Left forelimb (tissue), 1 donor: Measurements from ENCODE around the gene OR52E1.
"Not testable (repeated sequence)": the region's sequence is repeated elsewhere in the genome, so short reads cannot be mapped to it uniquely, and the experiment has no call there.

ENCODE experiments used
- DNase-seq: peaks from one replicate; pipeline ENCODE4 v3.0.0-alpha.2; 2018; ENCODE audit warnings: low spot score

Gene OR52E1

DNA sequence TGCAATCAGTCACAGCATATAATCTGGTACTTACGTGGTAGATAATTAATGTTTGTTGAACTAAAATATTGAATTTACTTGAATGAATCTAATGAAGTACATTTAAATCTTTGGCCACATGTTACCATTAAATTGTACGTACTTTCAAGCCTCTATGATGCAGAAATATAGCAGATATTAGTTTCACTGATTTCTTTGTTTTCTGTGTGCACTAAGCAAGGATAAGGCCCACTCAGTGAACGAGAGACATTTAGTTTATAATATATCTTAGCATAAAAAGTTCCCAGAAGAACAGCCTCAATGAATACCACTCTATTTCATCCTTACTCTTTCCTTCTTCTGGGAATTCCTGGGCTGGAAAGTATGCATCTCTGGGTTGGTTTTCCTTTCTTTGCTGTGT is at the start of gene OR52E1:
Gene OR52E1 (plus strand): TSS at position 301 of the 400 bp plus-strand sequence.
- DNase-seq, result no peak

DNA sequence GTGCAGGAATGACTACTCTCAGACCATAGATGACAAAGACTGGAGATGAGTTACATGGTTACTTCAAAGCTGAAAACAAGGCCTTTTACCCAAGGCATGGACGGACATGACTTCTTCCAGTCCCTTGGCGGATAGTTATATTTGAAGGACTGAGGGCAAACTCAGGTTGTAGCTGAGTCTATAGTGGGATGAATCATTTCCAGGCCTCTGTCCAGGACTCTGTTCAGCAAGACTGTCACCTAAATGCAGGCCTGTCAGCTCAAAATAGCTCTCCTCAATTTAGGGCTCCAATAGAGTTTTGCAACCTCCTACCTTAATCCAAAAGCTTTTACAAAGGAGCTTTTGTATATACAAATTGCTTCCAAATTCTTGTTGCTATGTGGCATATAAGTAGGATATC is 47.4 kb upstream of the OR52E1 start:
- no peak for DNase-seq

DNA sequence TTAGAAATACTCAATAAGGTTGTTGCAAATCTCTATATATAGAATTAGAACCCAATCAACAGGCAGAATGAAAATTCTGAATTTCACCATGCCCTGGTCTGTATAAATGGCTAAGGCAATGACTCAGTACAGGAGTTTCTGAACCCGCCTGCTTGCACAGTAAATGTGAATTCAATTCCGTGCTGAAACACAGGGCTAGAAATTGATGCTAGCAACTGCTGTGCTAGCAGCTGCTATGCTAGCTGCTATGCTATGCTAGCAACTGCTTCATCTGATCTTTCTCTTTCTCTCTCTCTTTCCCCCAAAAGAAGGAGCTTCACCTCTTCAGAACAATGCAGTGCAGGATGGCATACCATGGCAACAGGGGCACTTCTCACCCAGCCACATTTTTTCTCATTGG is 32.7 kb upstream of the OR52E1 start:
- DNase-seq, result no peak

DNA sequence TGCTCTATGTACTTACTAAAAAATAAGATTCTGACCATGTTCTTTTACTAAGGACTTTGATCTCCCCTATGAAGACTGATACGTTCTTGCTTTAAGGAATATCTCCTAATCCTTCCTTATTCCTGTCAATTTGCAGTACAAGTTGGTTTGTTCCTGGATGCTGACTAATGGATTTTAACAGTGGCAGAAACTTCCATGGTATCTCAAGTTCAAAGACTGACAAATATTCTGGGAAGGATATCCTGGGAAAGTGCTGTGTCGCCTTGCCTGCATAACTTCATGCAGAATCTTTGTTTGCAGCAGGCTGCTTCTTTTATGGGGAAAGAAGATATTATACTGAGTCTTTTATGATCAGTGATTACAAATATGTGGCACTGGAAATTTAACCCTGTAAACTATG is 31.4 kb upstream of the OR52E1 start:
- DNase-seq, result no peak

DNA sequence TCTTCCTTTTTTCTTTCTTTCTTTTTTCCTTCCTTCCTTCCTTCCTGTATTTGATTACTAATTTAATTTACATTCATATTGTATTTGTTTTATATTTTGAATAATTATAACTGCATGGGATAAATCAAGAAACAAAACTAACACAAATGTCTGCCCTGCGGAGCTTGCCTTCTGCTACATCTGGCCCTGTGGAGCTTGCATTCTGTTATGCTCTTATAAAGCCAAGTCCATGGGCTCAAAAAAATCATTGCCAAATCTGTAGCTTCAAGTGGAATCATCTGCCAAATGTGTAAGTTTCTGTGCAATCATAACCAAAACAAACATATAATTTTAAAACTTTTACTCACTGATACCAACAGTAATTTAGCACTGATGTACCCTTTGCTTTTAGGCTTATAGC is 31.0 kb upstream of the OR52E1 start:
- no peak for DNase-seq

DNA sequence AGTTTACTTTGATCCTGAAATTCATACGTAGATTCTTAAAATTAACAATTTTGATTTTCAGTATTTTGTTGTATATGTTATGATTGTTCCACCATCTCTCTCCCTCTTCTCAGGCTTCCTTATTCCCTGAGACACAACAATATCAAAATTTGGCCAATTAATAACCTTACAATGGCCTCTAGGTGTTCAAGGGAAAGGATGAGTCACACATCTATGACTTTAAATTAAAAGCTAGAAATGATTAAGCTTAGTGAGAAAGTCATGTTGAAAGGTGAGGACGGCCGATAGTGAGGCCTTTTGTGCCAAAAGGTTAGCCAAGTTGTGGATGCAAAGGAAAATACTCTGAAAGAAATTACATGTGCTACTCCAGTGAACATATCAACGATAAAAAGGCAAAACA is 28.5 kb upstream of the OR52E1 start:
- no peak for DNase-seq

DNA sequence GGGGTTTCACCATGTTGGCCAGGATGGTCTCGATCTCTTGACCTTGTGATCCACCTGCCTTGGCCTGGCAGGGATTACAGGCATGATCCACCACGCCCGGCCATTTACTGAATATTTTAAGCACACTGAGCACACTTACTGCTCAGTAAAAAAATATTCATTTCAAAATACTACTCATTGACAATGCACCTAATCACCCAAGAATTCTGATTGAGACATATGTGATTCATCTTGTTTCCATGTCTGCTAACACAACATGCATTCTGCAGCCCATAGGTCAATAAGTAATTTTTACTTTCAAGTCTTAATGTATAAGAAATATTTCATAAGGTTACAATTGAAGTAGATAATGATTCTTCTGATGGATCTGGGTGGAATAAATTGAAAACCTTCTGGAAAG is 27.3 kb upstream of the OR52E1 start:
- no peak for DNase-seq

DNA sequence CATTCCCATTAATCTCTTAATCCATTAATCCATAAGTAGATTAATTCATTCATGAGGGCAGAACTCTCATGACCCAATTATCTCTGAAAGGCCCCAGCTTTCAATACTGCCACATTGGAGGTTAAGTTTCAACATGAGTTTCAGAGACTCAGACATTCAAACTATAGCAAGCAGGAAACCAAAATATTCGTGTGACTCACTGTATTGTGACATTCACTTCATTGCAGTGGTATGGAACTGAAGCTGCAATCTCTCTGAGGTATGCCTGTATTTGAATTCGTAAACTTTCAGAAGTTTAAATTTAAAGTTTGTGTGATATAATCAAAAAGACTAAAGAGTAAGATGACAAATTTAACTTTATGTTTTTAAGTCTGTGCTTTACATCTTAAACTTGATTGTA is 26.0 kb upstream of the OR52E1 start:
- DNase-seq, result no peak

DNA sequence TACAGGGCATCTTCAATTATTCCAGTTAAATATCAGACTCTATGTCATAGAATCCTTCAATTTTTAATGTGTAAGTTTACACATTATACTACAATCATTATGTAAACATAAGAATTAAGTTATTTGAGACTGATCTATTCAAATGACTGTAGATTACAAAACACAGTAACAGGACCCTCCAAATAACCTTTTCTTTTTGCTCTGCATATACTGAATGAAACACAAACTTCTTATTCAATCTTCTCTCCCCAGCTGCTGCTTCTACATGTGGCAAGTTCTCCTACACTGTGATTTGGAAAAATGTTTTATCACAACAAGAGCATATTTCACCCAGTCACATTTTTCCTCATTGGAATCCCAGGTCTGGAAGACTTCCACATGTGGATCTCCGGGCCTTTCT is 23.1 kb upstream of the OR52E1 start, which contains the start of gene OR52J3:
Gene OR52J3 (plus strand): TSS at position 301 of the 400 bp plus-strand sequence. CDS start 0 bp downstream, at position 301.
- no peak for DNase-seq

DNA sequence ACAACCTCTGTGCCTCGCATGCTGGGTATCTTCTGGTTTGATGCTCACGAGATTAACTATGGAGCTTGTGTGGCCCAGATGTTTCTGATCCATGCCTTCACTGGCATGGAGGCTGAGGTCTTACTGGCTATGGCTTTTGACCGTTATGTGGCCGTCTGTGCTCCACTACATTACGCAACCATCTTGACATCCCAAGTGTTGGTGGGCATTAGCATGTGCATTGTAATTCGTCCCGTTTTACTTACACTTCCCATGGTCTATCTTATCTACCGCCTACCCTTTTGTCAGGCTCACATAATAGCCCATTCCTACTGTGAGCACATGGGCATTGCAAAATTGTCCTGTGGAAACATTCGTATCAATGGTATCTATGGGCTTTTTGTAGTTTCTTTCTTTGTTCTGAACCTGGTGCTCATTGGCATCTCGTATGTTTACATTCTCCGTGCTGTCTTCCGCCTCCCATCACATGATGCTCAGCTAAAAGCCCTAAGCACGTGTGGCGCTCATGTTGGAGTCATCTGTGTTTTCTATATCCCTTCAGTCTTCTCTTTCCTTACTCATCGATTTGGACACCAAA is 22.5 kb upstream of the OR52E1 start:
- no peak for DNase-seq

DNA sequence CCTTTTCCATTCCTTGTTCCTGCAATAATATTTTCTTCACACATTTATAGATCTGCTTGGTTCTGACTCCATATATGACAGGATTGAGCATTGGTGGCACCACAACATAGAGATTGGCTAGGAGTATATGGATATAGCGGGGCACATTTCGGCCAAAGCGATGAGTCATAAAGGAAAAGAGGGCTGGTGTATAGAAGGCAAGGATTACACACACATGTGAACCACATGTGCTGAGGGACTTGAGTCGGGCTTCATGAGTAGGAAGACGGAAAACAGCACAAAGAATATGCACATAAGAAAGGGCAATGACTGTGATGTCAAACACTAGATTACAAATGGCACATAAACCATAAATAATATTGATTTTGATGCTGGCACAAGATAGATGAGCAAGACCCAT is 10.7 kb upstream of the OR52E1 start:
- DNase-seq, result not testable (repeated sequence)

DNA sequence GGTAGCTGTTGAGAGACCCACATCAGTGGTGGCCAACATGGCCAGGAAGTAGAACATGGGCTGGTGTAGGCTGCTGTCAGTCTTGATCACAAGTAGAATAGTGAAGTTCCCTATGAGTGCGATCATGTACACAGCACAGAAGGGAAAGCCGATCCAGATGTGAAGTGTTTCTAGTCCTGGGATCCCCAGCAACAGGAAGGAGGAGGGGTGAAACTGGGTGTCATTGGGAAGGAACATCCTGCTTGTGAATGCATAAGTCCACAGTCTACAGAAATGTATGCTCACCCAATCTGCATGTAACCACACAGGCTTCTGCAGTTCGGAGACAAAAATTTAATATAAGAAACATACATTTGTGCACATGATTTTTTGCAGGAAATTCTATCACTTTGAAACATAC is 10.0 kb upstream of the OR52E1 start, which contains the start of gene OR52E2:
Gene OR52E2 (minus strand): TSS at position 237 of the 400 bp plus-strand sequence. CDS start 0 bp downstream, at position 237.
- DNase-seq, result no peak

DNA sequence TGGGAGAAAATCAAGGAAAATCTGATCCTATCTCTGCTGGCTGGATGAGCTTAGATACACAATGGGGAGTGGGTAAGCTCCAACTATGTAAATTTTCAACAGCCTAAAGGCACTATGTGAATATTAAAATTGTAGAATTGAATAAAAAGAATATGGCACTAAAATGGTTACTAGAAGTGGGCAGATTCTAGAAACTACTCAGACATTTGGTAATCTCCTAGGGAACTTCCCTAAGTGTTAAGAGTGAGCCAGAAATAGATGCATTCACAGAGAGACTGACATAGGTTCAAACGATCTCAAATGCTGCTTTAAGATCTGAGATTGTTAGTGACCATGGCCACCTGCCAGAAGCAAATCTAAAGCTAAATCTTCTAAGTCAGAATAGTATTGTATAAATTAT is 4.3 kb upstream of the OR52E1 start:
- no peak for DNase-seq

DNA sequence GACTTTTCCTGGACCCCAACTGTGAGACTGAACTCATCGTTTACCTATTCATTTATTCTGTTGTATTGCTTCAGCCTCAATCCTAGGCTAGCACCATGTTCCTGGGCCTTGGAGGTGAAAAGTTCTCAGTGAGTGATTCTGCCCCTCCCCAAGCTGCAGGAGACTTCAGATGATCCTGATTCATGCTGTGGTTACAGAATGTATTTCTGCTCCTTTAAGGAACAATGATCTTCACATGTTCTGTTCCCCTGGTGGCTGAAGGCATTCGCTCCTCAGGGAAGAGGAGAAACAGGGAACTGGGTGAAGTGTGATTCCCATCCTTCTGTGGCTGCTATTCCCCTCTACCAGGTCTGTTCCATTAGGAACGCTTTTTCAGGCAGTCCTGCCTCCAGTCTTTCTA is 2.4 kb downstream of the OR52E1 start:
- no peak for DNase-seq

DNA sequence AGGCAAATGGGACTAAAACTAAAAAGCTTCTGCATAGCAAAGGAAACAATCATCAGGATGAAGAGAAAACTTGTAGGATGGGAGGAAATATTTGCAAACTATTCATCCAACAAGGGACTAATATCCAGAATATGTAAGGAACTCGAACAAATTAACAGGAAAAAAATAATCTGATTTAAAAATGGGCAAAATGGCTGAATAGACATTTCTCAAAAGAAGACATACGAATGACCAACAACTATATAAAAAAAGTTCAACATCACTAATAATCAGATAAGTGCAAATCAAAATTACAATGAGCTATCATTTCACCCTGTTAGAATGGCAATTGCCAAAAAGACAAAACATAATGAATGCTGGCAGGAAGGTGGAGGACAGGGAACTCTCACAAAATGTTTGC is 12.0 kb downstream of the OR52E1 start:
- no peak for DNase-seq

DNA sequence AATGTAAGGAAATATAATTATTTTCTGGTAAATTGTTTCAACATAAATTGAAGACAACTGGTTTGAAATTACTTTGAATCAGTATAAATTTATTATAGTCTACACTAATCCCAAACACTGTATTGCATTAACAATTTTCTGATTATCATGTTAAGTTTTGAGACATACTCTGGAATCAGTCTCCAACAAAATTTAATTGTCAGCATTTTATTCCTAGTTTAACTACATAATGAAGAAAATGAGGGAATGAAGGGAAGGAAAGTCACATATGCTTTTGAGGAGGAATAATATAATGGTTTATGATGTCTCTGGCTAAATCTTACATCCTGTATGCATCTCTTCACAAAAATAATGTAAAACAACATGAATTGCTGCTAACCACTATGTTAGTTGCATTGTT is 14.2 kb downstream of the OR52E1 start:
- no peak for DNase-seq

DNA sequence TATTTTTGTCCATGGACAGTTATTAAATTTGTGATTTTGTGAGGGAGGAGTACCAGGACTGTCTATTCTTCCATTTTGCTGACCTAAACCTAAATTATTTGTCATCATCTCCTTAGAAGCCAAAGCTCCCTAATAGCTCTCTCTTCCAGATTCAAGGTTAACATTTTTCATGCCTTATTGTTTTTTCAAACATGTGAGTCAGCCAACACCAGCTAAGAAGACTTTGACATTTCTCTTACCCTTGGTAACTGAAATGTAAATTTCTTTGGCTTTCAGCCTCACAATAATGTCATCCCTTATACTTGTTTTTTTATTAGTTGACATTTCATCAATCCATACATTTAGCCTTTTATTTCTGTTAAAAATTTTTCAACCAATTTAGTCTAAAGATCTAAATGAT is 19.2 kb downstream of the OR52E1 start:
- DNase-seq, result no peak

DNA sequence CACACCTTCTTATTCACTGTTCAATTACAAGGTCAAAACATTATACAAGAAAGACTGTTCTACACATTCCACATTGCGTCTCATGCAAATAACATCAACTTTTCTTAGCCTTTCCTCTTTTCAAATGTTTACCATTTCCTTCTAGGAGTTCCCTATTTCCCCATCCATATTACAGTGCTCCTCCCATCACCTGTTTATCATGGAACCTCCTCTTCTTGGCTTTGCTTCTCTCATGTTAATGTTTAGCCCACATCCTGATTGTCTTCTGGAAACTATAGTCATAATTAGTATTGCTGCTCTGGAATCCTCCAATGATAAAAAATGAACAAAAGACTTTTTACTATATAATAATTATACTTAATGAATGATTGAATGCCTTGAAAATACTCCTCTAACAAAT is 21.3 kb downstream of the OR52E1 start:
- no peak for DNase-seq

DNA sequence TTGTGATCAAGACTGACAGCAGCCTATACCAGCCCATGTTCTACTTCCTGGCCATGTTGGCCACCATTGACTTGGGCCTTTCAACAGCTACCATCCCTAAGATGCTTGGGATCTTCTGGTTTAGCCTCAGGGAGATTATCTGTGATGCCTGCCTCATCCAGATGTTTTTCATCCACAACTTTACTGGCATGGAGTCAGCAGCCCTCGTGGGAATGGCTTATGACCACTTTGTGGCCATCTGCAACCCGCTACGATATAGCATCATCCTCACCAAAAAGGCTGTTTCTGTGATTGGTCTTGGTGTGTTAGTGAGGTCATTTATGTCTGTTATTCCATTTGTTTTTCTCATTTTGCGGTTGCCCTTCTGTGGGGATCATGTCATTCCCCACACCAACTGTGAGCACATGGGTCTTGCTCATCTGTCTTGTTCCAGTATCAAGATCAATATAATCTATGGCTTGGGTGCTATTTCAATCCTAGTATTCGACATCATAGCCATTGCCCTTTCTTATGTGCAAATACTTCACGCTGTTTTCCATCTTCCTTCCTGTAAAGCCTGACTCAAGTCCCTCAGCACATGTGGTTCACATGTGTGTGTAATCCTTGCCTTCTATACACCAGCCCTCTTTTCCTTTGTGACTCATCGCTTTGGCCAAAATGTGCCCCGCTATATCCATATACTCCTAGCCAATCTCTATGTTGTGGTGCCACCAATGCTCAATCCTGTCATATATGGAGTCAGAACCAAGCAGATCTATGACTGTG is 23.6 kb downstream of the OR52E1 start:
- no peak for DNase-seq

DNA sequence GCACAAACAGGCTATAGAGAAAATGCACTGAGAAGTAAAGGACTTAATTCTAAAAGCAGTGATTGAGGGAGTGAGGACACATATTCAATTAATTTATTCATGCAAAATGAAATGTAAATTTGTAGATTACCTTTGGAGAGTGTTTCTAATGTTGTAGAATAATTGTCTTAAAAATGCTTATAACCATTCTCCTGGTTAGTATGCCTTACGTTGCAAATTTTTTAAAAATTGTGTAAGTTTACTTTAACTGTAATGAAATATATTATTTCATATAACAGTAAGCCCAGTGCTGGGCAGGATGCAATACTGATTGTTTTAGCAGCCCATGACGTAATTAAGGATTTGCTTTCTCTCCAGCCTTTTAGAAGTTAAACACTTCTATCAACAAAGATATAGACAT is 26.6 kb downstream of the OR52E1 start:
- DNase-seq, result no peak

DNA sequence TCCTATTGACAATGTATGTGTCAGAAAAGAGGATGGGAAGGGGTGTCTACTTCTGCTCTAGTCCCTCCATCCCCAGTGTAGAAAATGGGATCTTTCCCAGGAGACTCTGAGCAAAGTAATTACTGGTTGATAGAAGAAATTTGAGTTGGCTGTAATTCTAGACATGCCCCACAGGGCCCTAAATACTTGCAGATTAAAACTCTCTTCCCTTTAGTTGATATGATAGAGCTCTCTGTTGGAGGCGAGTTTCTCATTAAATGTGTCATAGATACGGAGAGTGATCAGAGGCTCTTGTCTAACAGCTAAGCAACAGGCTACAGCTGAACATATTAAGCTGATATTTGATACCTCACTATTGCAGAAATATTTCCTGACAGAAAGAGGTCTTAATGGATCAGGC is 32.9 kb downstream of the OR52E1 start:
- DNase-seq, result no peak

DNA sequence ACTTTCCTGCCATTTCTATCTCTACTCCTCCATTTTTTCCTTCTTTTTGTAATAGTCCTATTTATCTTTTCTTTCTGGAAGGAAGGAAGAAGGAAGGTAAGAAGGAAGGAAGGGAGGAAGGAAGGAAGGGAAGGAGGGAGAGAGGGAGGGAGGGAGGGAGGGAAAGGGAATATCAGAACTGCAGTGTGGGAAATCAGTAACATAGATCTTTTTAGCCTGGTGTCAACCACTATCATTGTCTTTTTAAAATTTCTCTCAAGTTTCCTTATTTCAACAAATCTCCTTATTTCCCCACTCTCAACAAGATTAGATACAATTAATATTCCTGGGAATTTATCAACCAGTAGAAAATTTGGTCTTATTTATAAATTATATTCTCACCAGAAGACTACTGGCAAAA is 33.7 kb downstream of the OR52E1 start:
- no peak for DNase-seq

DNA sequence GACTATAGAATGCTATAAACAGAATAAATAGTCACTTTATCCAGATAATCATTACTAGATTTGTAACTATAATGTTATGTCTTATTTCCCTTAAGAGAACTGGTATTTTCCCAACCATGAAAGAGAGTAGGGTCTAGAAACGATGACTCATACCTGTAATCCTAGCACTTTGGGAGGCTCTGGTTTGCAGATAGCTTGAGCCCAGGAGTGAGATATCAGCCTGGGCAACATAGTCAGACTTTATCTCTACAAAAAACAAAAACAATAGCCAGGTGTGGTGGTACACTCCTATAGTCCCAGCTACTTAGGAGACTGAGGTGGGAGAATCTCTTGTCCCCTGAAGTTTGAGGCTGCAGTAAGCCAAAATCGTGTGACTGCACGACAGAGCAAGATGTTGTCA is 37.9 kb downstream of the OR52E1 start:
- DNase-seq, result no peak

DNA sequence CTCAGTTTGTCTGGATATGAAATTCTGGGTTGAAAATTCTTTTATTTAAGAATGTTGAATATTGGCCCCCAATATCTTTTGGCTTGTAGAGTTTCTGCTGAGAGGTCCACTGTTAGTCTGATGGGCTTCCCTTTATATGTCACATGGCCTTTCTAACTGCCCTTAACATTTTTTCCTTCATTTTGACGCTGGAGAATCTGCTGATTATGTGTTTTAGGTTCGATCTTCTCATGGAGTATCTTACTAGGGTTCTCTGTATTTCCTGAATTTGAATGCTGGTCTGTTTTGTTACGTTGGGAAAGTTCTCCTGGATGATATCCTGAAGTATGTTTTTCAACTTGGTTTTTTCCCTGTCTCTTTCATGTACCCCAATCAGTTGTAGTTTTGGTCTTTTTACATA is 46.0 kb downstream of the OR52E1 start:
- DNase-seq, result no peak
